Liver (tissue), 9 donors: ENCODE data around the gene RAB3GAP1. TPM values are rescaled to one million over a fixed set of nuclear protein-coding genes. Genes with fewer than 3 reads are reported as not detected.

Experiments
- DNase-seq: peaks from one replicate; pipeline ENCODE4 v3.0.0-alpha.2; 2017; ENCODE audit warnings: low spot score
- H3K27ac ChIP-seq, 2 donors: one replicate each; pipeline ENCODE4 v1.7.0; 2013; ENCODE audit warnings: inconsistent platforms in 2 of 2, low read length in 2 of 2, control low read depth in 1 of 2, low read depth in 1 of 2, mild to moderate bottlenecking in 1 of 2
- H3K27me3 ChIP-seq, 4 donors: one replicate each; pipeline versions ENCODE4 v1.6.1 to v1.7.0; 2013; ENCODE audit warnings: low read length in 3 of 4, inconsistent platforms in 1 of 4, mild to moderate bottlenecking in 1 of 4, moderate library complexity in 1 of 4; ENCODE audit not compliant: control insufficient read depth in 4 of 4, insufficient read depth in 4 of 4
- H3K36me3 ChIP-seq, 4 donors: one replicate each; pipeline versions ENCODE4 v1.6.1 to v1.7.0; 2013; ENCODE audit warnings: low read length in 3 of 4, mild to moderate bottlenecking in 3 of 4, low read depth in 1 of 4, moderate library complexity in 1 of 4; ENCODE audit not compliant: control insufficient read depth in 4 of 4, insufficient read depth in 3 of 4
- H3K4me1 ChIP-seq, 4 donors: one replicate each; pipeline versions ENCODE4 v1.6.1 to v1.7.0; 2013; ENCODE audit warnings: low read length in 3 of 4, mild to moderate bottlenecking in 3 of 4, moderate library complexity in 1 of 4; ENCODE audit not compliant: control insufficient read depth in 4 of 4, insufficient read depth in 4 of 4
- H3K4me3 ChIP-seq, 3 donors: one replicate each; pipeline versions ENCODE4 v1.6.1 to v1.7.0; 2013; ENCODE audit warnings: low read length in 3 of 3, control low read depth in 1 of 3, low read depth in 1 of 3, mild to moderate bottlenecking in 1 of 3
- H3K9ac ChIP-seq, 2 donors: one replicate each; pipeline ENCODE4 v1.7.0; 2013; ENCODE audit warnings: low read length in 2 of 2, mild to moderate bottlenecking in 2 of 2, moderate library complexity in 2 of 2, control low read depth in 1 of 2, low read depth in 1 of 2
- H3K9me3 ChIP-seq, 4 donors: one replicate each; pipeline versions ENCODE4 v1.6.1 to v1.7.0; 2013; ENCODE audit warnings: low read length in 3 of 4; ENCODE audit not compliant: control insufficient read depth in 4 of 4
- CTCF ChIP-seq: fragments of 150-350 bp; IDR thresholded peaks from 2 replicates; pipeline ENCODE4 v1.5.1; 2017; ENCODE audit warnings: improper control_type of control experiment, low read depth, low read length; ENCODE audit not compliant: missing input control
- EGR1 ChIP-seq, 2 donors: IDR thresholded peaks; 2 replicates each; pipeline ENCODE4 v1.6.1; 2016 to 2018; ENCODE audit warnings: antibody characterized with exemption in 2 of 2, low read depth in 2 of 2
- FOXA1 ChIP-seq: IDR thresholded peaks from 2 replicates; pipeline ENCODE4 v1.6.1; 2016; ENCODE audit warnings: antibody characterized with exemption
- FOXA2 ChIP-seq: IDR thresholded peaks from 2 replicates; pipeline ENCODE4 v1.6.1; 2016; ENCODE audit warnings: antibody characterized with exemption
- GABPA ChIP-seq, 2 donors: IDR thresholded peaks in 1 of 2; conservative IDR thresholded peaks in 1 of 2; 2 replicates each; pipeline ENCODE4 v1.6.1; 2016; ENCODE audit warnings: antibody characterized with exemption in 2 of 2, mild to moderate bottlenecking in 1 of 2, moderate library complexity in 1 of 2
- HNF4A ChIP-seq, 2 donors: conservative IDR thresholded peaks; 2 replicates each; pipeline ENCODE4 v1.6.1; 2016; ENCODE audit warnings: antibody characterized with exemption in 2 of 2, mild to moderate bottlenecking in 2 of 2
- HNF4G ChIP-seq: IDR thresholded peaks from 2 replicates; pipeline ENCODE4 v1.6.1; 2016; ENCODE audit warnings: antibody characterized with exemption
- JUND ChIP-seq, 2 donors: IDR thresholded peaks; 2 replicates each; pipeline ENCODE4 v1.6.1; 2016; ENCODE audit warnings: antibody characterized with exemption in 2 of 2
- NR2F2 ChIP-seq: IDR thresholded peaks from 2 replicates; pipeline ENCODE4 v1.6.1; 2016; ENCODE audit warnings: antibody characterized with exemption
- RAD21 ChIP-seq, 2 donors: IDR thresholded peaks; 2 replicates each; pipeline ENCODE4 v1.6.1; 2016; ENCODE audit warnings: antibody characterized with exemption in 2 of 2, mild to moderate bottlenecking in 2 of 2
- REST ChIP-seq: IDR thresholded peaks from 2 replicates; pipeline ENCODE4 v1.6.1; 2016; ENCODE audit warnings: antibody characterized with exemption, mild to moderate bottlenecking
- RXRA ChIP-seq, 2 donors: IDR thresholded peaks; 2 replicates each; pipeline ENCODE4 v1.6.1; 2017 to 2018; ENCODE audit warnings: antibody characterized with exemption in 2 of 2, mild to moderate bottlenecking in 1 of 2
- SP1 ChIP-seq: IDR thresholded peaks from 2 replicates; pipeline ENCODE4 v1.6.1; 2018; ENCODE audit warnings: antibody characterized with exemption, mild to moderate bottlenecking
- TAF1 ChIP-seq: conservative IDR thresholded peaks from 2 replicates; pipeline ENCODE4 v1.6.1; 2016; ENCODE audit warnings: antibody characterized with exemption, mild to moderate bottlenecking
- YY1 ChIP-seq: IDR thresholded peaks from 2 replicates; pipeline ENCODE4 v1.6.1; 2016; ENCODE audit warnings: antibody characterized with exemption, mild to moderate bottlenecking
- WGBS: extraction: QIAGEN DNeasy Blood & Tissue Kit; methylation state at CpG from one replicate; pipeline ENCODE4 v1.1.7; 2013; 5-methylcytosine and 5-hydroxymethylcytosine counted together
- polyA plus RNA-seq, 2 donors: library from polyadenylated mRNA; stranded (reverse) in 1 of 2; unstranded in 1 of 2; fragments of 200-250 nt in 1 of 2; fragments of >200 nt in 1 of 2; fragmentation: Nextera tagmentation in 1 of 2; extraction: Ambion mirVana in 1 of 2; gene quantifications; one replicate each; pipeline versions ENCODE4 v1.2.1 to v1.2.3, GENCODE V29; 2013 to 2015
- total RNA-seq, 2 donors: library from RNA; depleted of rRNA; stranded (reverse); fragments of >200 nt; gene quantifications; one replicate each; pipeline ENCODE4 v1.2.3, GENCODE V29; 2014
- TF ChIP-seq, protein P1 (sequence below): IDR thresholded peaks from 2 replicates; pipeline ENCODE4 v1.6.1; 2016; ENCODE audit warnings: antibody characterized with exemption
- TF ChIP-seq, protein P2 (sequence below): IDR thresholded peaks from 2 replicates; pipeline ENCODE4 v1.6.1; 2016; ENCODE audit warnings: antibody characterized with exemption
- TF ChIP-seq, protein P3 (sequence below): IDR thresholded peaks from 2 replicates; pipeline ENCODE4 v1.6.1; 2016; ENCODE audit warnings: antibody characterized with exemption
- donor health status: healthy.
- donor health status: healthy.
- donor health status: healthy.
- donor health status: healthy.
- donor health status: healthy.

Gene RAB3GAP1
- total and polyA plus RNA-seq, 4 donors = 8.8 to 30.0 (median 15.1) TPM

GRCh38 chr2:135059577-135059976 is 7.5 kb downstream of the RAB3GAP1 start:
- Histone ChIP-seq H3K27me3 (no peaks in the 10 kb centered on the region), H3K9ac (no peak overlapping the region), H3K27ac (no peak overlapping the region), H3K36me3 (peaks cover 1 to 10% (median 6%) of the 10 kb centered on the region in 4 donors), H3K4me3 (no peak overlapping the region), H3K4me1 (peaks cover 0 to under 1% (median 0%) of the 10 kb centered on the region in 4 donors), H3K9me3 (no peaks in the 10 kb centered on the region)
- DNase-seq = no peak
- TF ChIP-seq NR2F2 = no peak
- no peak for TF ChIP-seq RXRA (IDR thresholded peaks at IDR 0.05)
- no peak for TF ChIP-seq YY1

DNA sequence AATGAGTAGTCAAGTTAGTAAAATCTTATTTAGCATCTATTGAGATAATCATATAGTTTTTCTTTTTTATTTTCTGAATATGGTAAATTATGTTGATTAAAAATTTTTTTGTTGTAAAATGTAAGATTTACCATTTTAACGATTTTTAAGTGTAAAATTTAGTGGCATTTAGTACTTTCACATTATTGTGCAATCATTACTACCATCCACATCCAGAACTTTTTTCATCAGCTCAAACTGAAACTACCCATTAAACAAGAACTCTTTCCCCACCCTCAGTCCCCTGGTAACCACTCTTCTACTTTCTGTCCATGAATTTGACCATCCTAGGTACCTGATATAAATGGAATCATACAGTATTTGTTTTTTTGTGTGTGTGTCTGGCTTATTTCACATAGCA is 11.1 kb downstream of the RAB3GAP1 start:
- Histone ChIP-seq H3K36me3 (peaks cover 1 to 10% (median 6%) of the 10 kb centered on the region in 4 donors), H3K27ac (no peak overlapping the region), H3K4me1 (no peaks in the 10 kb centered on the region), H3K4me3 (no peak overlapping the region), H3K9ac (no peak overlapping the region), H3K9me3 (no peaks in the 10 kb centered on the region), H3K27me3 (no peaks in the 10 kb centered on the region)
- TF ChIP-seq TAF1 = no peak
- no peak for TF ChIP-seq CTCF
- TF ChIP-seq HNF4A (conservative IDR thresholded peaks at IDR 0.05) = no peak
- TF ChIP-seq RXRA (IDR thresholded peaks at IDR 0.05) = no peak
- no peak for TF ChIP-seq YY1
- no peak for TF ChIP-seq RAD21 (IDR thresholded peaks at IDR 0.05)
- TF ChIP-seq, protein P1, sequence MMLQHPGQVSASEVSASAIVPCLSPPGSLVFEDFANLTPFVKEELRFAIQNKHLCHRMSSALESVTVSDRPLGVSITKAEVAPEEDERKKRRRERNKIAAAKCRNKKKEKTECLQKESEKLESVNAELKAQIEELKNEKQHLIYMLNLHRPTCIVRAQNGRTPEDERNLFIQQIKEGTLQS = no peak
- TF ChIP-seq HNF4G = no peak
- TF ChIP-seq, protein P2, sequence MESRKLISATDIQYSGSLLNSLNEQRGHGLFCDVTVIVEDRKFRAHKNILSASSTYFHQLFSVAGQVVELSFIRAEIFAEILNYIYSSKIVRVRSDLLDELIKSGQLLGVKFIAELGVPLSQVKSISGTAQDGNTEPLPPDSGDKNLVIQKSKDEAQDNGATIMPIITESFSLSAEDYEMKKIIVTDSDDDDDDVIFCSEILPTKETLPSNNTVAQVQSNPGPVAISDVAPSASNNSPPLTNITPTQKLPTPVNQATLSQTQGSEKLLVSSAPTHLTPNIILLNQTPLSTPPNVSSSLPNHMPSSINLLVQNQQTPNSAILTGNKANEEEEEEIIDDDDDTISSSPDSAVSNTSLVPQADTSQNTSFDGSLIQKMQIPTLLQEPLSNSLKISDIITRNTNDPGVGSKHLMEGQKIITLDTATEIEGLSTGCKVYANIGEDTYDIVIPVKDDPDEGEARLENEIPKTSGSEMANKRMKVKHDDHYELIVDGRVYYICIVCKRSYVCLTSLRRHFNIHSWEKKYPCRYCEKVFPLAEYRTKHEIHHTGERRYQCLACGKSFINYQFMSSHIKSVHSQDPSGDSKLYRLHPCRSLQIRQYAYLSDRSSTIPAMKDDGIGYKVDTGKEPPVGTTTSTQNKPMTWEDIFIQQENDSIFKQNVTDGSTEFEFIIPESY = no peak
- no peak for TF ChIP-seq EGR1 (IDR thresholded peaks at IDR 0.05; ENCODE audit: low read depth in 2 of 2)
- no peak for TF ChIP-seq FOXA2
- no peak for TF ChIP-seq JUND (IDR thresholded peaks at IDR 0.05)
- TF ChIP-seq SP1 = no peak
- TF ChIP-seq, protein P3, sequence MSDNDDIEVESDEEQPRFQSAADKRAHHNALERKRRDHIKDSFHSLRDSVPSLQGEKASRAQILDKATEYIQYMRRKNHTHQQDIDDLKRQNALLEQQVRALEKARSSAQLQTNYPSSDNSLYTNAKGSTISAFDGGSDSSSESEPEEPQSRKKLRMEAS = no peak
- no peak for TF ChIP-seq GABPA (IDR thresholded peaks at IDR 0.05 in 1 of 2, conservative IDR thresholded peaks at IDR 0.05 in 1 of 2)
- no peak for TF ChIP-seq FOXA1
- TF ChIP-seq REST = no peak
- WGBS = 55% methylated on average over 1 of the region's 1 CpG
- no peak for DNase-seq
